Breast epithelium (tissue), 4 donors: ENCODE results near the gene DMRT1. TPM values are rescaled to one million over a fixed set of nuclear protein-coding genes. Genes with fewer than 3 reads are reported as not detected.

Source experiments
- DNase-seq, 2 donors: peaks; one replicate each; pipeline ENCODE4 v3.0.0-alpha.2; 2019; ENCODE audit warnings: low spot score in 2 of 2
- H3K27ac ChIP-seq, 2 donors: fragments of 200-600 bp; sonication (generic) in 1 of 2; one replicate each; pipeline ENCODE4 v1.5.1; 2016 to 2019; ENCODE audit warnings: mild to moderate bottlenecking in 1 of 2
- H3K27me3 ChIP-seq, 2 donors: fragments of 200-600 bp; sonication (generic) in 1 of 2; one replicate each; pipeline versions ENCODE4 v1.5.1 to v1.6.0; 2017 to 2019; ENCODE audit warnings: control low read depth in 1 of 2, mild to moderate bottlenecking in 1 of 2
- H3K36me3 ChIP-seq: fragments of 200-600 bp; one replicate; pipeline ENCODE4 v1.5.1; 2019
- H3K4me1 ChIP-seq, 2 donors: fragments of 200-600 bp; sonication (generic); one replicate each; pipeline ENCODE4 v1.5.1; 2016 to 2019; ENCODE audit warnings: control low read depth in 1 of 2
- H3K4me3 ChIP-seq, 3 donors: fragments of 200-600 bp; sonication (generic); 1 replicate in 2 of 3; 2 replicates in 1 of 3; pipeline ENCODE4 v1.5.1; 2016 to 2019; ENCODE audit warnings: mild to moderate bottlenecking in 3 of 3, moderate library complexity in 2 of 3
- H3K9me3 ChIP-seq, 2 donors: fragments of 200-600 bp; sonication (generic) in 1 of 2; one replicate each; pipeline ENCODE4 v1.5.1; 2016 to 2019; ENCODE audit warnings: control low read depth in 1 of 2
- CTCF ChIP-seq, 3 donors: fragments of 450-650 bp; IDR thresholded peaks; one replicate each; pipeline ENCODE4 v1.5.1; 2016 to 2017; ENCODE audit warnings: antibody characterized with exemption in 3 of 3, mild to moderate bottlenecking in 3 of 3, moderate library complexity in 3 of 3
- POLR2A ChIP-seq: fragments of 450-650 bp; IDR thresholded peaks from one replicate; pipeline ENCODE4 v1.6.1; 2016; ENCODE audit warnings: antibody characterized with exemption, mild to moderate bottlenecking, moderate library complexity
- POLR2AphosphoS5 ChIP-seq, 3 donors: sonication (generic); formaldehyde crosslinking; IDR thresholded peaks; one replicate each; pipeline ENCODE4 v1.6.1; 2017; ENCODE audit warnings: antibody characterized with exemption in 3 of 3
- intact Hi-C: fragments of 100-400 bp; cut with DNase I; formaldehyde crosslinking; loops from one replicate; pipeline ENCODE4 v1.15.1; 2023; ENCODE audit warnings: low total_unique reads
- total RNA-seq, 3 donors: library from RNA; depleted of rRNA; stranded (reverse); fragments of >200 nt; gene quantifications; one replicate each; pipeline ENCODE4 v1.1.0, GENCODE V29; 2016

The DMRT1 gene
- total RNA-seq, 3 donors from 2014 or later, result not detected

- no peak overlapping the region for H3K4me3 ChIP-seq
- intact Hi-C loops, result no loop called here
- H3K9me3 ChIP-seq, result no peaks in the 10 kb centered on the region
- no peak for DNase-seq
- peaks cover 0 to 4% of the 10 kb centered on the region in 2 donors for H3K27me3 ChIP-seq
- no peaks in the 10 kb centered on the region for H3K4me1 ChIP-seq
- H3K36me3 ChIP-seq, result no peaks in the 10 kb centered on the region
- TF ChIP-seq POLR2A (no peak), POLR2AphosphoS5 (IDR thresholded peaks at IDR 0.05) (no peak), CTCF (IDR thresholded peaks at IDR 0.05) (no peak)
- H3K27ac ChIP-seq, result no peak overlapping the region
Measured at GRCh38 chr9:878239-878638, 36.7 kb downstream of the DMRT1 start.

DNA sequence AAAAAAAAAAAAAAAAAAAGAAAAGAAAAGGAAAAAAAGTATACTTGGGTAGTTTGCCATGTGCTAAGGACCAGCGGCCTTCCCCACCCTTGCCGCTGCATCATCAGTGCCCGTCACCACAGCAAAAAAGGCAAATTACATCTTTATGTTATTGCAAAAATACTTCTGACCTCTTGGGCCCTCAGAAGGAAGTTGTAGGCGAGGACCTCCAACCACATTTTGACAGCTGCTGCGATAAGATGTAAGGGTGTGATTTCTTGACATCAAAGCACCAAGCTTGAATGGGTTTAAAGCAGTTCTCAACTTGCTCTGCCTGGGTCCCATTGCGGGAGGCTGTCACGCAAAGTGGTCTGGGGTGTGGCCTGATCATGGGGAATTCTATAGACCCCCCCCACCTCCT lies 39.2 kb downstream of the DMRT1 start:
- intact Hi-C loops, result no loop called here
- H3K36me3 ChIP-seq, result no peaks in the 10 kb centered on the region
- TF ChIP-seq POLR2AphosphoS5 (IDR thresholded peaks at IDR 0.05), result no peak

GRCh38 chr9:882416-882924 lies 41.0 kb downstream of the DMRT1 start:
- Histone ChIP-seq H3K36me3 (no peaks in the 10 kb centered on the region), H3K4me1 (no peaks in the 10 kb centered on the region), H3K4me3 (no peak overlapping the region), H3K27me3 (no peaks in the 10 kb centered on the region), H3K9me3 (no peaks in the 10 kb centered on the region), H3K27ac (no peak overlapping the region)
- no peak for DNase-seq
- no peak for TF ChIP-seq POLR2AphosphoS5 (IDR thresholded peaks at IDR 0.05)
- TF ChIP-seq CTCF (IDR thresholded peaks at IDR 0.05), result no peak
- TF ChIP-seq POLR2A, result no peak
- intact Hi-C loops, result no loop called here

More for the DNA sequence above, 39.2 kb downstream of the DMRT1 start:
- Histone ChIP-seq H3K4me3 (no peak overlapping the region), H3K27me3 (peaks cover 0 to 4% of the 10 kb centered on the region in 2 donors), H3K9me3 (no peaks in the 10 kb centered on the region), H3K4me1 (no peaks in the 10 kb centered on the region), H3K27ac (no peak overlapping the region)
- no peak for DNase-seq

GRCh38 chr9:883011-883410 lies 41.5 kb downstream of the DMRT1 start:
- Histone ChIP-seq H3K9me3 (no peaks in the 10 kb centered on the region), H3K36me3 (no peaks in the 10 kb centered on the region), H3K4me1 (no peaks in the 10 kb centered on the region), H3K27ac (no peak overlapping the region), H3K27me3 (no peaks in the 10 kb centered on the region), H3K4me3 (no peak overlapping the region)
- no peak for TF ChIP-seq POLR2A
- TF ChIP-seq CTCF (IDR thresholded peaks at IDR 0.05), result no peak
- TF ChIP-seq POLR2AphosphoS5 (IDR thresholded peaks at IDR 0.05), result no peak
- DNase-seq, result no peak
- intact Hi-C loops, result no loop called here

DNA sequence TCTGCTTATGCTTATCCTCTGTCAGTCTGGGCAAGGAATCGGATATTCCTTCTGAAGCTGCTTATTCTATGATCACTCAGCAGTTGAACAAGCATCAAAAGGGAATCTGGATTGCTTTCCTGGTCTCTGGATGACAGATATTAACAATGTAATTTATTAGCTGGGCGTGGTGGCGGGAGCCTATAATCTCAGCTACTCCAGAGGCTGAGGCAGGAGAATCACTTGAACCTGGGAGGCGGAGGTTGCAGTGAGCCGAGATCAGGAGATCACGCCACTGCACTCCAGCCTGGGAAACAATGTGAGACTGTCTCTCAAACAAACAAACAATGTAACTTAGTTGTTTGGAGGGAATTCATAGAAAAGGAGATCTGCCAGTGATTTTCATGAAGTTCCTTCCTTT lies 45.4 kb downstream of the DMRT1 start:
- H3K4me1 ChIP-seq, result no peaks in the 10 kb centered on the region
- H3K9me3 ChIP-seq, result no peaks in the 10 kb centered on the region
- no peak for DNase-seq
- no peak overlapping the region for H3K4me3 ChIP-seq
- TF ChIP-seq POLR2A (no peak), POLR2AphosphoS5 (IDR thresholded peaks at IDR 0.05) (no peak), CTCF (IDR thresholded peaks at IDR 0.05) (no peak)
- no peaks in the 10 kb centered on the region for H3K27me3 ChIP-seq
- H3K27ac ChIP-seq, result no peak overlapping the region
- intact Hi-C loops, result no loop called here
- no peaks in the 10 kb centered on the region for H3K36me3 ChIP-seq

- Histone ChIP-seq H3K4me1 (no peaks in the 10 kb centered on the region), H3K27me3 (no peaks in the 10 kb centered on the region), H3K27ac (no peak overlapping the region), H3K4me3 (no peak overlapping the region), H3K9me3 (no peaks in the 10 kb centered on the region), H3K36me3 (no peaks in the 10 kb centered on the region)
- intact Hi-C loops, result loop anchor here (5.0 kb wide), 1 partner anchor 1465 kb away; no protein-coding TSS in a partner anchor
- no peak for DNase-seq
- no peak for TF ChIP-seq POLR2AphosphoS5 (IDR thresholded peaks at IDR 0.05)
- no peak for TF ChIP-seq POLR2A
- no peak for TF ChIP-seq CTCF (IDR thresholded peaks at IDR 0.05)
Measured at GRCh38 chr9:892123-892522, 50.6 kb downstream of the DMRT1 start.
